ENCODE results near the gene S100A1.

DNA sequence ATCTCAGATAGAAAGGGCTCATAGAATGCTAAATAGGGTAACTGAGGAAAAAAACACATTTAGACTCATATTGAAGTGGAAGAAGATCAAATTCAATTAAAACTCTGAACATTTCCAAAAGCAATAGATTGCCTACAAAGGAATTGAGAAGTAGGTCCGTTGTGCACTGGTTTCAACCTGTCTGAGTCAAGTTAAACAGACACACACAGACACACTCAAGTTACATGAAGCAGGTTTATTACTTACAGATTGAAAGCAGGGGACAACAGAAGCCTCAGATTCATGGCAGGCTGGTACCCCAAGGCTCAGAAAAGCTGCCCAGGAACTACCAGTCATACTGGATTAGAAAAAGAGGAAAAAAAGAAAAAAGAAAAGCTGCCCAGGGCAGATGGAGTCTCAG is 41.9 kb upstream of the S100A1 start:
- TF ChIP-seq POLR2AphosphoS5 (IDR thresholded peaks at IDR 0.05; ENCODE audit: low read length) (no peak), CREB1 (IDR thresholded peaks at IDR 0.05; ENCODE audit: low read depth) (no peak)
